Measurements from ENCODE around the gene RASA1.

- TF ChIP-seq CTCF (IDR thresholded peaks at IDR 0.05): no peak
- TF ChIP-seq POLR2A (IDR thresholded peaks at IDR 0.05): no peak
Observed at GRCh38 chr5:87410931-87411330, 143.2 kb downstream of the RASA1 start.
